Measurements from ENCODE around the gene HAGH.

The HAGH gene

DNA sequence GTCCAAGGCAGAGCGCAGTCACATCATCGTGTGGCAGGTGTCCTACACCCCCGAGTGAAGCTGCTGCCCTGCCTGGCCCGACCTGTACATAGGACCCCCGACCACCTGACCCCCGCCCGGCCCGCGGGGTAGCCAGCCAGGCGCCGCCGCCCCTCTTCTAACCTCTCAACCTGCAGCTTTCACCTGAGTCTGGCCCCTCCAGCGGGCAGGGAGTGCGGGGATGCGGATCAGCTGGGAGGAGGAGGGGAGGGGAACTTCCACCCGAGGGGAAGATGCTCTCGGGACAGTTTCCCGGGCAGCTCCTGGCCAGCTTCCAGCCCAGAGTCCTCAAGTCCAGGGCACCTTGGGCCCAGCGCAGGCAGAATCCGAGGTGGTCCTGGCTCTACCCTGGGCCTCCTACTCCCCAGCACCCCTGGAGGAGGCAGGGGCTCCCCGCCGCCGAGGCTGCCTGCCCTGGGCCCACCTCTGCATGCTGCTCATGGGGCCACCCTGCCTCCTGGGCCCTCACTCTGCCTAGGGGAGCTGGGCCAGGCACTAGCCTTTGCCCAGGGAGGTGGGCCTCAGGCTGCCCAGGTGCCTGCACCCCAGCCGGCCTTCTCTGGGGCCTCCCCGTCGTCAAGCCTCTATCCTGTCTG, 57.7 kb downstream of the HAGH start:
- Histone ChIP-seq H3K27ac (peak overlapping the region in 1 of 2 donors; percentile 85), H3K9me3 (no peaks in the 10 kb centered on the region), H3K4me1 (peaks cover 0 to 42% (median 23%) of the 10 kb centered on the region in 4 donors), H3K36me3 (peaks cover 40 to 59% (median 51%) of the 10 kb centered on the region in 3 donors), H3K4me3 (no peak overlapping the region), H3K27me3 (no peaks in the 10 kb centered on the region)
- intact Hi-C loops (cut with DNase I; ENCODE audit: low total_unique reads), result no loop called here
- TF ChIP-seq, protein P1, sequence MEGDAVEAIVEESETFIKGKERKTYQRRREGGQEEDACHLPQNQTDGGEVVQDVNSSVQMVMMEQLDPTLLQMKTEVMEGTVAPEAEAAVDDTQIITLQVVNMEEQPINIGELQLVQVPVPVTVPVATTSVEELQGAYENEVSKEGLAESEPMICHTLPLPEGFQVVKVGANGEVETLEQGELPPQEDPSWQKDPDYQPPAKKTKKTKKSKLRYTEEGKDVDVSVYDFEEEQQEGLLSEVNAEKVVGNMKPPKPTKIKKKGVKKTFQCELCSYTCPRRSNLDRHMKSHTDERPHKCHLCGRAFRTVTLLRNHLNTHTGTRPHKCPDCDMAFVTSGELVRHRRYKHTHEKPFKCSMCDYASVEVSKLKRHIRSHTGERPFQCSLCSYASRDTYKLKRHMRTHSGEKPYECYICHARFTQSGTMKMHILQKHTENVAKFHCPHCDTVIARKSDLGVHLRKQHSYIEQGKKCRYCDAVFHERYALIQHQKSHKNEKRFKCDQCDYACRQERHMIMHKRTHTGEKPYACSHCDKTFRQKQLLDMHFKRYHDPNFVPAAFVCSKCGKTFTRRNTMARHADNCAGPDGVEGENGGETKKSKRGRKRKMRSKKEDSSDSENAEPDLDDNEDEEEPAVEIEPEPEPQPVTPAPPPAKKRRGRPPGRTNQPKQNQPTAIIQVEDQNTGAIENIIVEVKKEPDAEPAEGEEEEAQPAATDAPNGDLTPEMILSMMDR (IDR thresholded peaks at IDR 0.05), result no peak
- DNase-seq, result no peak

GRCh38 chr16:1768061-1768766, 58.4 kb downstream of the HAGH start:
- H3K9me3 ChIP-seq, result no peaks in the 10 kb centered on the region
- no peak overlapping the region for H3K27ac ChIP-seq
- TF ChIP-seq, protein P1 (IDR thresholded peaks at IDR 0.05), result no peak
- peaks cover 0 to 40% (median 19%) of the 10 kb centered on the region in 4 donors for H3K4me1 ChIP-seq
- peaks cover 45 to 65% (median 58%) of the 10 kb centered on the region in 3 donors for H3K36me3 ChIP-seq
- intact Hi-C loops (cut with DNase I; ENCODE audit: low total_unique reads), result no loop called here
- H3K27me3 ChIP-seq, result no peaks in the 10 kb centered on the region
- no peak overlapping the region for H3K4me3 ChIP-seq
- DNase-seq, result no peak

DNA sequence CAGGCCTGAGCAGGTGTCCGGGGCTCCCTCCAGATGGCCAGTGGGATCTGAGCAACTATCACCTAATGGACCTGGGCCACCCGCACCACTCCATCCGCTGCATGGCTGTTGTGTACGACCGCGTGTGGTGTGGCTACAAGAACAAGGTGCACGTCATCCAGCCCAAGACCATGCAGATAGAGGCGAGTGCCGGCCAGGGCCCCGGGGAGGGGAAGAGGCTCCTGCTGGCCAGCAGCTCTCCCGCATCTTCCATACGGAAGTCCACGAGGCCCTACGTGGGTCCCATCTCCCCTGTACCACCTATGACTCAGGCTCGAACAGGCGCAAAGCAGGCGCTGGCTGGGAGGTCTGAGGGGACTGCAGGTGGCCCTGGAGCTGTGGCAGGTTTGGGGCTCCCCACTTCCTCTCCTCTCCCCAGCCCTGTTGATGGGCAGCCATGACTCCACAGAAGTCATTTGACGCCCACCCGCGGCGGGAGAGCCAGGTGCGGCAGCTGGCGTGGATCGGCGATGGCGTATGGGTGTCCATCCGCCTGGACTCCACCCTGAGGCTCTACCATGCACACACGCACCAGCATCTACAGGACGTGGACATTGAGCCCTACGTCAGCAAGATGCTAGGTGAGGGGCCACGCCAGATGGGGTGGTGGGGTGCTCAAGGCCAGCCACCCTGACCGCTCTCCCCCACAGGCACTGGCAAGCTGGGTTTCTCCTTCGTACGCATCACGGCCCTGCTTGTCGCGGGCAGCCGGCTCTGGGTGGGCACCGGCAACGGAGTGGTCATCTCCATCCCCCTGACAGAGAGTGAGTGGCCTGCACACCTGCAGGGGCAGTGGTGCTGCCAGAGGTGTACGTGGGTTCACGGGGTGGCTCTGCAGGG, 59.3 kb downstream of the HAGH start:
- Histone ChIP-seq H3K9me3 (no peaks in the 10 kb centered on the region), H3K27me3 (no peaks in the 10 kb centered on the region), H3K27ac (no peak overlapping the region), H3K36me3 (peaks cover 53 to 74% (median 67%) of the 10 kb centered on the region in 3 donors), H3K4me3 (no peak overlapping the region), H3K4me1 (peaks cover 0 to 37% (median 18%) of the 10 kb centered on the region in 4 donors)
- intact Hi-C loops (cut with DNase I; ENCODE audit: low total_unique reads), result no loop called here
- no peak for DNase-seq
- TF ChIP-seq, protein P1 (IDR thresholded peaks at IDR 0.05), result no peak

DNA sequence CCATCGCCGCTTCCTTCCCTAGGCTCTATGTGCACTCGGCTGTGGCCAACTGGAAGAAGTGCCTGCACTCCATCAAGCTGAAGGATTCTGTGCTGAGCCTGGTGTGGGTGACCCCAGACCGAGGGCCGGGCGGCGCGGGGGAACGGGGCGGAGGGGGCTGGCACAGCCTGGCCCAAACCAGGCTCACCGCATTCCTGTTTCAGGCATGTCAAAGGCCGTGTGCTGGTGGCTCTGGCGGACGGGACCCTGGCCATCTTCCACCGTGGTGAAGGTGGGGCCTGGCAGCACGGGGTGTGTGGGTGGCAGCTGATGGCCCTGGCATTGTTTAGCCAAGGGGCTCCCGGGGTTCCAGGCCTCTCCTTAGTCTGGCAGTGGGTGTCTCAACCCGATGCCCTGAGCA, 59.9 kb downstream of the HAGH start:
- H3K36me3 ChIP-seq, result peaks cover 60 to 81% (median 73%) of the 10 kb centered on the region in 3 donors
- TF ChIP-seq, protein P1 (IDR thresholded peaks at IDR 0.05), result no peak
- DNase-seq, result no peak

DNA sequence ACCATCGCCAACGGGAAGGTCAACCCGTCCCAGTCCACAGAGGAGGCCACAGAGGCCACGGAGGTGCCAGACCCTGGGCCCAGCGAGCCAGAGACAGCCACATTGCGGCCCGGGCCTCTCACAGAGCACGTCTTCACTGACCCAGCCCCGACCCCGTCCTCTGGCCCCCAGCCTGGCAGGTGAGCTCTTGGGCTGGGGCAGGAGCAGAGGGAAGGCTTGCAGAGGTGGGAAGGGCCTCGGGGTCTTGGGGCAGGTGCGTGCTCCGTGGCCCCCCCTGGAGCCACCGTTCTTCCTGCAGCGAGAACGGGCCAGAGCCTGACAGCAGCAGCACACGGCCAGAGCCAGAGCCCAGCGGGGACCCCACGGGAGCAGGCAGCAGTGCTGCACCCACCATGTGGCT, 60.4 kb downstream of the HAGH start:
- intact Hi-C loops (cut with DNase I; ENCODE audit: low total_unique reads), result no loop called here
- peaks cover 62 to 85% (median 78%) of the 10 kb centered on the region in 3 donors for H3K36me3 ChIP-seq
- H3K4me1 ChIP-seq, result peaks cover 0 to 26% (median 12%) of the 10 kb centered on the region in 4 donors
- no peak overlapping the region for H3K27ac ChIP-seq
- no peaks in the 10 kb centered on the region for H3K27me3 ChIP-seq
- no peak overlapping the region for H3K4me3 ChIP-seq
- DNase-seq, result no peak
- H3K9me3 ChIP-seq, result no peaks in the 10 kb centered on the region
- TF ChIP-seq, protein P1 (IDR thresholded peaks at IDR 0.05), result no peak

More for the DNA sequence above, 59.9 kb downstream of the HAGH start:
- H3K4me1 ChIP-seq, result peaks cover 0 to 30% (median 13%) of the 10 kb centered on the region in 4 donors
- no peak overlapping the region for H3K4me3 ChIP-seq
- H3K27ac ChIP-seq, result no peak overlapping the region
- intact Hi-C loops (cut with DNase I; ENCODE audit: low total_unique reads), result no loop called here
- H3K27me3 ChIP-seq, result no peaks in the 10 kb centered on the region
- no peaks in the 10 kb centered on the region for H3K9me3 ChIP-seq
